HL-60 (cell line): ENCODE measurements around the gene YWHAB.

Experiments used
- CTCF ChIP-seq: IDR thresholded peaks from one replicate; pipeline ENCODE4 v1.5.1; 2011; ENCODE audit warnings: low read length, control low read depth, inconsistent platforms; ENCODE audit not compliant: insufficient read depth
- POLR2AphosphoS5 ChIP-seq: IDR thresholded peaks from 2 replicates; pipeline ENCODE4 v1.6.1; 2012; ENCODE audit warnings: low read depth
- REST ChIP-seq: IDR thresholded peaks from 2 replicates; pipeline ENCODE4 v1.6.1; 2012; ENCODE audit warnings: low read depth; ENCODE audit not compliant: insufficient replicate concordance

GRCh38 chr20:44908987-44909871 lies 23.7 kb downstream of the YWHAB start:
- no peak for TF ChIP-seq CTCF
- TF ChIP-seq POLR2AphosphoS5: no peak
- no peak for TF ChIP-seq REST
